ENCODE measurements around the gene MAGEC3. TPM values are rescaled to one million over a fixed set of nuclear protein-coding genes. Genes with fewer than 3 reads are reported as not detected.

MAGEC3 gene
- total and polyA plus RNA-seq, 2 experiments from 2014 or later = not detected

GRCh38 chrX:141897690-141898089 is 59.6 kb downstream of the MAGEC3 start:
- H3K4me3 Mint-ChIP-seq = no peak overlapping the region
- no peak overlapping the region for H3K27ac Mint-ChIP-seq
- Histone ChIP-seq H3K27ac (ENCODE audit: low read depth) (no peak overlapping the region), H2AFZ (no peak overlapping the region), H3K36me3 (ENCODE audit: insufficient read depth) (no peaks in the 10 kb centered on the region), H3K27me3 (ENCODE audit: insufficient read depth) (no peaks in the 10 kb centered on the region), H3K4me1 (ENCODE audit: insufficient read depth) (no peaks in the 10 kb centered on the region), H4K20me1 (replicated peaks; ENCODE audit: insufficient read depth) (no peaks in the 10 kb centered on the region), H3F3A (replicated peaks; ENCODE audit: low read depth) (no peaks in the 10 kb centered on the region), H3K4me2 (no peak overlapping the region), H3K79me2 (replicated peaks; ENCODE audit: insufficient read depth) (no peaks in the 10 kb centered on the region), H3K9me2 (ENCODE audit: insufficient read depth) (no peaks in the 10 kb centered on the region), H3K4me3 (no peak overlapping the region)
- DNase-seq (ENCODE audit: low spot score) (no peak), ATAC-seq (no peak)
- H3K36me3 Mint-ChIP-seq (ENCODE audit: low read depth) = no peaks in the 10 kb centered on the region
- H3K27me3 Mint-ChIP-seq (ENCODE audit: insufficient read depth, low read depth, poor library complexity) = peaks cover 2% of the 10 kb centered on the region
- peaks cover 2% of the 10 kb centered on the region; the same call in 2 of the 3 replicates for H3K9me3 Mint-ChIP-seq
- TF ChIP-seq POLR2AphosphoS5 (IDR thresholded peaks at IDR 0.05; ENCODE audit: low read depth) (no peak), CREB1 (CRISPR knock-in tag; IDR thresholded peaks at IDR 0.05; ENCODE audit: low read depth) (no peak), REST (IDR thresholded peaks at IDR 0.05; ENCODE audit: unreplicated experiment) (no peak), ZNF462 (CRISPR knock-in tag; IDR thresholded peaks at IDR 0.05) (no peak), ETS1 (IDR thresholded peaks at IDR 0.05) (no peak), STAT1 (IDR thresholded peaks at IDR 0.05; ENCODE audit: unreplicated experiment) (no peak), ZNF331 (CRISPR knock-in tag; IDR thresholded peaks at IDR 0.05; ENCODE audit: low read depth) (no peak), ZNF114 (CRISPR knock-in tag; IDR thresholded peaks at IDR 0.05) (no peak), JUNB (IDR thresholded peaks at IDR 0.05; ENCODE audit: unreplicated experiment) (no peak), EZH2 (IDR thresholded peaks at IDR 0.05; ENCODE audit: low read depth, unreplicated experiment) (no peak), CTCF (conservative IDR thresholded peaks at IDR 0.05; ENCODE audit: low read depth in 2 of 2) (no peak), NANOG (IDR thresholded peaks at IDR 0.05; ENCODE audit: borderline replicate concordance) (no peak)
- no peaks in the 10 kb centered on the region for H3K4me1 Mint-ChIP-seq
